Esophagus squamous epithelium (tissue), 5 donors: ENCODE measurements around the gene TLCD1. TPM values are rescaled to one million over a fixed set of nuclear protein-coding genes. Genes with fewer than 3 reads are reported as not detected.
A peak's percentile ranks its signal among the peaks of the same experiment; 100 is the strongest.

Experiments used
- DNase-seq: peaks from one replicate; lab custom pipeline; 2025; lab: John Stamatoyannopoulos, UW
- H3K27ac ChIP-seq, 4 donors: fragments of 200-600 bp; sonication (generic); one replicate each; pipeline ENCODE4 v1.5.1; 2016 to 2019; ENCODE audit warnings: mild to moderate bottlenecking in 1 of 4
- H3K27me3 ChIP-seq, 4 donors: fragments of 200-600 bp; sonication (generic); 1 replicate in 3 of 4; 2 replicates in 1 of 4; pipeline versions ENCODE4 v1.5.1 to v1.6.0; 2017 to 2021; ENCODE audit warnings: antibody characterized with exemption in 1 of 4
- H3K36me3 ChIP-seq, 3 donors: fragments of 200-600 bp; sonication (generic); one replicate each; pipeline ENCODE4 v1.5.1; 2016 to 2019
- H3K4me1 ChIP-seq, 3 donors: fragments of 200-600 bp; sonication (generic); one replicate each; pipeline ENCODE4 v1.5.1; 2017 to 2019
- H3K4me3 ChIP-seq, 4 donors: fragments of 200-600 bp; sonication (generic); 1 replicate in 3 of 4; 2 replicates in 1 of 4; pipeline ENCODE4 v1.5.1; 2016 to 2019; ENCODE audit warnings: mild to moderate bottlenecking in 2 of 4, moderate library complexity in 1 of 4
- H3K9me3 ChIP-seq, 3 donors: fragments of 200-600 bp; sonication (generic); one replicate each; pipeline ENCODE4 v1.5.1; 2016 to 2019
- POLR2A ChIP-seq, 4 donors: fragments of 450-650 bp; IDR thresholded peaks; one replicate each; pipeline ENCODE4 v1.6.1; 2017; ENCODE audit warnings: antibody characterized with exemption in 4 of 4, mild to moderate bottlenecking in 4 of 4, moderate library complexity in 3 of 4
- WGBS, 2 donors: methylation state at CpG; one replicate each; pipeline ENCODE4 v1.1.5; 2018; 5-methylcytosine and 5-hydroxymethylcytosine counted together
- intact Hi-C: fragments of 100-400 bp; cut with DNase I; formaldehyde crosslinking; loops from one replicate; pipeline ENCODE4 v1.15.0; 2022
- total RNA-seq, 4 donors: library from RNA; depleted of rRNA; stranded (reverse); fragments of >200 nt; gene quantifications; one replicate each; pipeline ENCODE4 v1.1.0, GENCODE V29; 2016
- TF ChIP-seq, protein P1 (sequence below), 6 experiments: fragments of 450-650 bp in 4 of 6; fragments of 200-600 bp in 2 of 6; sonication (generic) in 2 of 6; IDR thresholded peaks; one replicate each; pipeline ENCODE4 v1.5.1; 2016 to 2019; ENCODE audit warnings: antibody characterized with exemption in 6 of 6, mild to moderate bottlenecking in 4 of 6, moderate library complexity in 4 of 6
- donor health status: DM: yes; HTN: yes; CAD: no.

TLCD1 gene
- total RNA-seq, 4 donors from 2014 or later: 8.8 to 17.0 (median 13.0) TPM

DNA sequence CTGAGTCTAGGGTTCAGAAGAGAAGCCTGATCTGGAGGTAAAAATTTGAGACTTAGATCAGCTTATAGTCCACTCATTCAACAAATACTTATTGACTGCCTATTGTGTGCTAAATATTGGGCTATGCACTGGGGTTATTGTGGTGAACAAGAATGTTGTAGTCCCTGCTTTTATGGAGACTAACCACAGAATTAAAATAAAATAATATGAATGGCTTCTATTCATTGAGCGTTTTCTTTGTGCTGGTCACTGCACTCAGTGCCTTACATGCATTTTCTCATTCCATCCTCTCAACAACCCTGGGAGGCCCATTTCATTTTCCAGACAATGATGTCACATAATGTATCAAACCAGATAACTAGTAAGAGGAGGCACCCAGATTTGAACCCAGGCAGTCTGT, 7.3 kb upstream of the TLCD1 start:
- 89 to 94% methylated on average over 1 of the region's 1 CpG for WGBS, 2 donors
- no peak overlapping the region for H3K27ac ChIP-seq

DNA sequence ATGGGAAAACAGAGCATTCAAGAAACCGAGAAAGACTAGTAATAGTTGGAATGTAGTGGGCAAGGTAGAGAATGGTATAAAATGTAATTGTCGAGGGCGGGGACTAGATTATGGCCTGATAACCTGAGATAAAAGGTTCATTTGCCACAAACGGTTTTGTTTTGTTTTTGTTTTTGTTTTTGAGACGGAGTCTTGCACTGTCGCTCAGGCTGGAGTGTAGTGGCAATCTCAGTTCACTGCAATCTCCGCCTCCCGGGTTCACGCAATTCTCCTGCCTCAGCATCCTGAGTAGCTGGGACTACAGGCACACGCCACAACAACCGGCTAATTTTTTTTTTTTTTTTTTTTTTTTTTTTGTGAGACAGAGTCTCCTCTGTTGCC, 3.9 kb upstream of the TLCD1 start:
- no peak overlapping the region for H3K4me3 ChIP-seq
- intact Hi-C loops: no loop called here
- no peak for TF ChIP-seq POLR2A (IDR thresholded peaks at IDR 0.05)
- TF ChIP-seq, protein P1, sequence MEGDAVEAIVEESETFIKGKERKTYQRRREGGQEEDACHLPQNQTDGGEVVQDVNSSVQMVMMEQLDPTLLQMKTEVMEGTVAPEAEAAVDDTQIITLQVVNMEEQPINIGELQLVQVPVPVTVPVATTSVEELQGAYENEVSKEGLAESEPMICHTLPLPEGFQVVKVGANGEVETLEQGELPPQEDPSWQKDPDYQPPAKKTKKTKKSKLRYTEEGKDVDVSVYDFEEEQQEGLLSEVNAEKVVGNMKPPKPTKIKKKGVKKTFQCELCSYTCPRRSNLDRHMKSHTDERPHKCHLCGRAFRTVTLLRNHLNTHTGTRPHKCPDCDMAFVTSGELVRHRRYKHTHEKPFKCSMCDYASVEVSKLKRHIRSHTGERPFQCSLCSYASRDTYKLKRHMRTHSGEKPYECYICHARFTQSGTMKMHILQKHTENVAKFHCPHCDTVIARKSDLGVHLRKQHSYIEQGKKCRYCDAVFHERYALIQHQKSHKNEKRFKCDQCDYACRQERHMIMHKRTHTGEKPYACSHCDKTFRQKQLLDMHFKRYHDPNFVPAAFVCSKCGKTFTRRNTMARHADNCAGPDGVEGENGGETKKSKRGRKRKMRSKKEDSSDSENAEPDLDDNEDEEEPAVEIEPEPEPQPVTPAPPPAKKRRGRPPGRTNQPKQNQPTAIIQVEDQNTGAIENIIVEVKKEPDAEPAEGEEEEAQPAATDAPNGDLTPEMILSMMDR (IDR thresholded peaks at IDR 0.05): no peak
- no peak for DNase-seq
- peaks cover 21 to 37% (median 23%) of the 10 kb centered on the region in 3 donors for H3K4me1 ChIP-seq
- H3K36me3 ChIP-seq: peaks cover 0 to 7% (median 0%) of the 10 kb centered on the region in 3 donors
- no peaks in the 10 kb centered on the region for H3K9me3 ChIP-seq
- no peaks in the 10 kb centered on the region for H3K27me3 ChIP-seq
- 84% methylated on average over 11 of the region's 11 CpGs for WGBS, 2 donors
- peak overlapping the region in 2 of 4 donors; percentile 94 to 97 for H3K27ac ChIP-seq

More for the DNA sequence above, 7.3 kb upstream of the TLCD1 start:
- intact Hi-C loops: no loop called here
- H3K9me3 ChIP-seq: no peaks in the 10 kb centered on the region
- peaks cover 0 to 7% (median 0%) of the 10 kb centered on the region in 3 donors for H3K36me3 ChIP-seq
- H3K4me1 ChIP-seq: peaks cover under 1 to 21% (median 6%) of the 10 kb centered on the region in 3 donors
- no peak for DNase-seq
- no peaks in the 10 kb centered on the region for H3K27me3 ChIP-seq
- no peak for TF ChIP-seq POLR2A (IDR thresholded peaks at IDR 0.05)
- TF ChIP-seq, protein P1 (IDR thresholded peaks at IDR 0.05): no peak
- H3K4me3 ChIP-seq: no peak overlapping the region

DNA sequence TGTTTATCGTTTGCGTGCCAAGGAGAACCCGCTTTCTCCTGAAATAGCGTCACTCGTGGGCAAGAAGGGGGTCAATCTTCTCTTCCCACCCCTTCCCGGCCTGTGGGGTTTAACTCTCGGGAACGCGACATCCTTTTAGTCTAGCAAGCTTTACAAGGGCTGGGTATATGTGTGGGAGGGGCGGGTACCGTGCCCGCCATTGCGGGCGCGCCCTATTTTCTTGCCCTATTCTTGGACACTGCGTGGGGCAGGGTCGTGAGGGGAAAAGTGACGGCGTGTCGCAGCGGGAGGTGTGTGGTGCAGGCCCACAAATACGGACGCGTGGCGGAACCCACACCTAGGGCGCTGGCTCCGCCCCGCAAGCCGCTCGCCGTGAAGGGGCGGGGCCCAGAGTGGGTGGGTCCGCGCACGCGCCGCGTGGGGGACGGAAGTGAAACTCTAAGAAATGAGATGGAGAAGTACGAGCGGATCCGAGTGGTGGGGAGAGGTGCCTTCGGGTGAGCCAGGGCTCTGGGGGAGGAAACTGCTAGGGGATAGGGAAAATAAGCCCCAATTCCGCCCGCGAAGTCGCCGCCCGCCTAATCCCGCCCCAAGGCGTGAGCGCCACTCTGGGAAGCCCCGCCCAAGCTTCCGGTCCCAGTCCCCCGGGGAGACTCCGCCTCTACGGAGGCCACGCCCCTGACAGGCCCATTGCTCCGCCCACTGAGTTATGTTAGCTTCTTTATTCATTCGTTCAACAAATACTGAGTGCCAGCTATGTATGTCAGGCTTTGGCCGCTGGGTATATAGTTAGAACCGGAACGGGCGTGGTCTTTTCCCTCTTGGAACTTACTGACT, 2.5 kb upstream of the TLCD1 start, which contains the start of gene NEK8:
TSS of gene NEK8 (plus strand) at position 425 of the 837 bp plus-strand sequence. CDS start at position 451, 26 bp downstream.
- Histone ChIP-seq H3K4me3 (peak within 1 kb of the TSS; percentile 65 to 75 (median 71)), H3K27me3 (no peaks in the 10 kb centered on the region), H3K9me3 (no peaks in the 10 kb centered on the region), H3K36me3 (peaks cover under 1 to 15% (median 6%) of the 10 kb centered on the region in 3 donors), H3K4me1 (peaks cover 23 to 50% (median 33%) of the 10 kb centered on the region in 3 donors), H3K27ac (peak within 1 kb of the TSS; percentile 94 to 99 (median 98))
- intact Hi-C loops: no loop called here
- peak in 3 of 4 donors; percentile 23 to 89 (median 27) for TF ChIP-seq POLR2A (IDR thresholded peaks at IDR 0.05)
- TF ChIP-seq, protein P1 (IDR thresholded peaks at IDR 0.05): no peak
- 0% methylated on average over 35 to 36 of the region's 64 CpGs for WGBS, 2 donors
- DNase-seq: peak; percentile 81

DNA sequence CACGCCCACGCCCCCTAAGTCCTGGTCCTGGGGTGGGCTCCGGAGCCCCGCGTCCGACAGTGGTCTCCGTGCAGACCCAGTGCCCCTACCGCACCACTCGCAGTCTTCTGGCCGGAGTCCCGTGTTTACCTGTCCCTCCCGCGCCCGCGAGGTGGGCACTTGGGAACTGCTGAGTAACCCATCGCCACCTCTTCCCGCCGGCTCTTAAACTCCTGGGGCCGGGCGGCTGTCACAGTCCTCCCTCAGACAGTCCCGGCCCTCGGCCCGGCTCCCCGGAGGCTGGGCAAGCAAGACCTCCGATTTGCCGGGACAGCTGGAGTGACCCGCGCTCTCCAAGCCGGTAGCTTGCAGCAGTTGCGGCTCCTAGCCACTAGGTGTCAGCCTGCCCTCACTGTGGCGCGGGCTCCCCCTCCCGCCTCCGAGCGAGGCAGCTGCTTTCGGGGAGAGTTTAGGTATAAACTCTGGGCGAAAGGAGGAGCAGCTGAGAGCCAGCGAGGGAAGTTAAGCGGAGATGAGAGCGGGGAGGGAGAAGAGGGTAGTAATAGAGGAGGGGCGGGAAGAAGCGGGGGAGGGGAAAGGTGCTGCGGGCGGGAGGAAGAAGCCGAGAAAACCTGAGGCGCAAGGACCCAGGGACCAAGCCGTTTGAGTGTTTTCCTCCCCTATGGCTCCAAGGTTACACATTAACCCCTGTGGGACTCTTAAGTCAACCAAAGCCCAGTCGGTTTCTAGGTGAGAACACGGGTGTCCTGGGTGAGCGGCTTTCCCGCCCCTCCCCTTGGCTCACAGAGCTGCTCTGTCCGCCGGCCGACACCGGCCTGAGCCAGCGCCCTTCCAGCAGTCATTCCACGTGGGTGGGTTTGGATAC, 826 bp upstream of the TLCD1 start:
- Histone ChIP-seq H3K4me3 (peak overlapping the region; percentile 65 to 75 (median 71)), H3K27me3 (no peaks in the 10 kb centered on the region), H3K36me3 (peaks cover 6 to 31% (median 16%) of the 10 kb centered on the region in 3 donors), H3K4me1 (peaks cover 36 to 68% (median 50%) of the 10 kb centered on the region in 3 donors), H3K9me3 (no peaks in the 10 kb centered on the region), H3K27ac (peak overlapping the region; percentile 94 to 99 (median 98))
- WGBS, 2 donors: 0% methylated on average over 9 to 22 of the region's 57 CpGs
- intact Hi-C loops: no loop called here
- DNase-seq: peak; percentile 41
- no peak for TF ChIP-seq POLR2A (IDR thresholded peaks at IDR 0.05)
- TF ChIP-seq, protein P1 (IDR thresholded peaks at IDR 0.05): peak; percentile 99 to 100 (median 100)
